ENCODE data around the gene TNFAIP8. TPM values are rescaled to one million over a fixed set of nuclear protein-coding genes. Genes with fewer than 3 reads are reported as not detected.
A peak's percentile ranks its signal among the peaks of the same experiment; 100 is the strongest.

TNFAIP8 gene
- total RNA-seq, 4 donors from 2014 or later = 9.8 to 28.1 (median 22.5) TPM

- H3K9me3 ChIP-seq = no peaks in the 10 kb centered on the region
- H3K4me1 ChIP-seq = peaks cover 0 to 12% (median 0%) of the 10 kb centered on the region in 4 donors
- WGBS, 2 donors (ENCODE audit: low coverage in 1 of 2) = 60 to 70% methylated on average over 5 of the region's 5 CpGs
- DNase-seq = no peak
- TF ChIP-seq POLR2A (IDR thresholded peaks at IDR 0.05) = no peak
- TF ChIP-seq EP300 (IDR thresholded peaks at IDR 0.05; ENCODE audit: low read depth) = no peak
- TF ChIP-seq CTCF (IDR thresholded peaks at IDR 0.05) = no peak
- TF ChIP-seq POLR2AphosphoS5 (IDR thresholded peaks at IDR 0.05) = no peak
- no peak overlapping the region for H3K27ac ChIP-seq
- H3K4me3 ChIP-seq = no peak overlapping the region
- no peaks in the 10 kb centered on the region for H3K27me3 ChIP-seq
- intact Hi-C loops (cut with DNase I; ENCODE audit: low total_unique reads) (loop anchor here (10.0 kb wide), 1 partner anchor 143 kb away; no protein-coding TSS in a partner anchor), in situ Hi-C loops (cut with MboI; ENCODE audit: low pct_ligation_motif_present in 1 of 4, low pct_unique_long_range_greater_than_20kb in 1 of 4, low sequenced_read_pairs in 3 of 4) (loop anchor here (10.0 to 25.0 kb wide), 4 partner anchors 156 to 433 kb away; partner anchors contain the start of gene DTWD2 (in 2 of the 4))
- no peaks in the 10 kb centered on the region for H3K36me3 ChIP-seq
Observed at GRCh38 chr5:119417891-119418605, 62.2 kb downstream of the TNFAIP8 start.

- H3K27me3 ChIP-seq = no peaks in the 10 kb centered on the region
- no peaks in the 10 kb centered on the region for H3K36me3 ChIP-seq
- WGBS, 2 donors (ENCODE audit: low coverage in 1 of 2) = 65 to 76% methylated on average over 2 of the region's 2 CpGs
- no peak overlapping the region for H3K27ac ChIP-seq
- H3K4me3 ChIP-seq = no peak overlapping the region
- H3K4me1 ChIP-seq = peaks cover 0 to 10% (median 0%) of the 10 kb centered on the region in 4 donors
- in situ Hi-C loops (cut with MboI; ENCODE audit: low pct_ligation_motif_present in 1 of 4, low pct_unique_long_range_greater_than_20kb in 1 of 4, low sequenced_read_pairs in 3 of 4) (loop anchor here (10.0 to 25.0 kb wide), 4 partner anchors 156 to 434 kb away; partner anchors contain the start of gene DTWD2 (in 2 of the 4)), intact Hi-C loops (cut with DNase I; ENCODE audit: low total_unique reads) (loop anchor here (10.0 kb wide), 1 partner anchor 144 kb away; no protein-coding TSS in a partner anchor)
- no peak for DNase-seq
- H3K9me3 ChIP-seq = no peaks in the 10 kb centered on the region
- no peak for TF ChIP-seq POLR2AphosphoS5 (IDR thresholded peaks at IDR 0.05)
- TF ChIP-seq POLR2A (IDR thresholded peaks at IDR 0.05) = no peak
- no peak for TF ChIP-seq EP300 (IDR thresholded peaks at IDR 0.05; ENCODE audit: low read depth)
- no peak for TF ChIP-seq CTCF (IDR thresholded peaks at IDR 0.05)
Observed at GRCh38 chr5:119418606-119419100, 62.8 kb downstream of the TNFAIP8 start.

GRCh38 chr5:119420169-119420568 is 64.3 kb downstream of the TNFAIP8 start:
- no peaks in the 10 kb centered on the region for H3K36me3 ChIP-seq
- WGBS, 2 donors (ENCODE audit: low coverage in 1 of 2) = 50 to 77% methylated on average over 1 to 3 of the region's 3 CpGs
- no peaks in the 10 kb centered on the region for H3K9me3 ChIP-seq
- H3K4me3 ChIP-seq = no peak overlapping the region
- intact Hi-C loops (cut with DNase I; ENCODE audit: low total_unique reads) (no loop called here), in situ Hi-C loops (cut with MboI; ENCODE audit: low pct_ligation_motif_present in 1 of 4, low pct_unique_long_range_greater_than_20kb in 1 of 4, low sequenced_read_pairs in 3 of 4) (loop anchor here (25.0 kb wide), 3 partner anchors 158 to 433 kb away; partner anchors contain the start of gene DTWD2 (in 1 of the 4))
- no peak for TF ChIP-seq POLR2A (IDR thresholded peaks at IDR 0.05)
- no peak for TF ChIP-seq EP300 (IDR thresholded peaks at IDR 0.05; ENCODE audit: low read depth)
- no peak for TF ChIP-seq POLR2AphosphoS5 (IDR thresholded peaks at IDR 0.05)
- no peak for TF ChIP-seq CTCF (IDR thresholded peaks at IDR 0.05)
- DNase-seq = no peak
- H3K27me3 ChIP-seq = no peaks in the 10 kb centered on the region
- H3K27ac ChIP-seq = peak overlapping the region in 1 of 4 donors; percentile 50
- peaks cover 0 to 10% (median 0%) of the 10 kb centered on the region in 4 donors for H3K4me1 ChIP-seq

- Histone ChIP-seq H3K9me3 (no peaks in the 10 kb centered on the region), H3K4me1 (peaks cover 0 to 20% (median 5%) of the 10 kb centered on the region in 4 donors), H3K4me3 (no peak overlapping the region), H3K27ac (no peak overlapping the region), H3K27me3 (no peaks in the 10 kb centered on the region), H3K36me3 (no peaks in the 10 kb centered on the region)
- TF ChIP-seq CTCF (IDR thresholded peaks at IDR 0.05) = no peak
- WGBS, 2 donors (ENCODE audit: low coverage in 1 of 2) = 94% methylated on average over 2 to 3 of the region's 3 CpGs
- intact Hi-C loops (cut with DNase I; ENCODE audit: low total_unique reads) (no loop called here), in situ Hi-C loops (cut with MboI; ENCODE audit: low pct_ligation_motif_present in 1 of 4, low pct_unique_long_range_greater_than_20kb in 1 of 4, low sequenced_read_pairs in 3 of 4) (no loop called here)
- no peak for DNase-seq
Observed at GRCh38 chr5:119426057-119426456, 70.2 kb downstream of the TNFAIP8 start.

Measured in transverse colon (tissue), 4 donors.